Fibroblast of gingiva (primary cell): ENCODE results near the gene EFCC1.
"Not testable (repeated sequence)": the region's sequence is repeated elsewhere in the genome, so short reads cannot be mapped to it uniquely, and the experiment has no call there.

Experiments used
- DNase-seq: peaks from one replicate; pipeline ENCODE4 v3.0.0-alpha.2; 2011; ENCODE audit warnings: low read depth

The EFCC1 gene

DNA sequence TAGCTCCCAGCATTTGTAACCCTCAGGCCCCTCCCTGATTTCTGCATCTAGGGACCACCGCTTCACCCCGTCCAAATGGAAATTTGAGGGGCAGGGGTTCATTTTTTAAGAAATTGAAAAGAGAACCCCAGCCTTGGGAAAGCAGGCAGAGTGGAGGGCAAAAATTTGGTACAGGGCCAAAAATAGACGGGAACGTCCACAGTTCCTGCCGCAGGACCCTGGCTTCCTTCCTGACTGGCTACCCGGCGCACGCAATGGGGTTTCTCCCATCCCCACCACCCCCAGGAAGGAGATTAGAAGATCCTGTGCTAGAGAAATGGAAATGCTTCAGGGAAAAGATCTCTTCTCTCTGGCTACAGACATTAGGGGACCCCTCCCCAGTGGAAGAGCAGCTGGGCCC, 80.4 kb downstream of the EFCC1 start:
- DNase-seq = no peak

DNA sequence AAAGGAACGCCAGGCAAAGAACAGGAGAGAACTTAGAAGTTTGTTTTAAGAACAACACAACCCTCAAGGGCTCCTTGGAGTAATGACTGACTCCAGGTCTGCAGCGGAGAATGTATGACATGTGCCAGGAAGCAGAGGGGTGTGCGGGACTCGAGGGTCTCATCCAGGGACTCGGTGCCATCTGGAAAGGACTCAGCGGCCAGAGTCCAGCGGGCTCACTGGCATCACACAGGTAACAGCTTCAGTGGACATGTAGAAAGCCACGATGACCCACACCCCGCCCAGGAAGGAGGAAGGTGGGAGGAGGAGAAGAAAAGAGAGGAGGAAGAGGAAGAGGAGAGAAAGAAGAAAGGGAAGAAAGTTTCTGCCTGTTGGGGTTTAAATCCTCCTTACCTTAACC, 80.9 kb downstream of the EFCC1 start:
- no peak for DNase-seq

DNA sequence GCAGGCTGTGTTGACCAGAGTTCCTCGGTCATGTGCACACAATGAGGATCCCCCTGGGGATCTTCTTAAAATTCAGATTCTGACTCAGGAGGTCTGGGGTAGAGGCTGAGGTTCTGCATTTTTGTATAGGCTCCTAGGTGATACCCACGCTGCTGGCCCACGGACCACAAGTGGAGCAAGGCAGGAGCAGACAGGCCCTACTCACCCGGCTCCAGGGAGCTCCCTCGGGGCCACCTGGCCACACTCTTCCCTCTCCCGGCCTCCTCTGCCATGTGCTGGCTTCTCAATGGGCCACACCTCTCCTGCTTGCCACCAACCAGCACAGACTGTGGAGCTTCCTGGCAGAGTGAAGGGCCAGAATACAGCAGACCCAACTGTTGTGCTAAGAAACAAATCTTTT, 83.4 kb downstream of the EFCC1 start:
- no peak for DNase-seq

DNA sequence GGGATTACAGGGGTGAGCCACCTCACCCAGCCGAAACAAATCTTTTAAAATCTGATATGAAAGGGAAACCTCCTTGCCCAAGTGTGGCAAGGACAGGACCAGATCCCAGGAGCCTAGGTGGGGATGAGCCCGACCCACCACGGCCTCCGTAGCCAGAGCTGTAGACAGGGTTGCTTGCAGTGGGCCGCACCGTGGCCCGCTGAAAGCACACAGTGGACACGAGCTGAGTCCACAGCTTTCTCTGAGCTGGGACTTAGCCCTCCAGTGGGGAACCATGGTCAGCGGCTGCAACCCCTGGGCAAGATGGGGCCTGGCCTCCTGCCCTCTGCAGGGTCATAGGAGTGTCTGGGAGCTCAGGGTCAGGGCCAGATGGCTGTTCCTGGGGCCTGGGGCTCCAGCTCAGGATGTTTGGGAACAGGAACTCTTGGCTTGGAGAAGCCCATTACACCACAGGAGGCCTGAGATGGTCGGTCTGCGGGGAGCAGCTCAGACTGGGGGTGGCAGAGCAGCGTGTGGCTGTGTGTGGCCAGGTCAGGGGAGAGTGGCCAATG, 84.1 kb downstream of the EFCC1 start:
- no peak for DNase-seq

DNA sequence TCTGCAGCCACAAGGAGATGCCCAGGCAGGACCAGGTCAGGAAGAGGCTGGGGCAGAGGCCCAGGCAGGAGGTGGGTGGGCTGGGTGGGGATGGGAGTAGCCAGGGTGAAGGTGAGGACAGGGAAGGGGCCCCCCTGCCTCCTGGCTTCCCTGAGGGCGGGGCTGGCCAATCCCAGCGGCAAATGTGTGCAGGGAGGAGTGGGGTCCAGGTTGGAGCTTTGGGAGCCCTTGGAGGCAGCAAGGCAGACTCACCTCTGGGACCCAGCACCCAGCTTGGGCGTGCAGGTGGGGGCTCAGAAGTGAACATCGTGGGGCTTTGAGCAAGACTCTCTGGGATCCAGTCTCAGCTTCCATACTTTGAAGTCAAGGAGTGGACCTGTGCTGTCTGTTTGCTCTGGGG, 84.7 kb downstream of the EFCC1 start:
- no peak for DNase-seq

DNA sequence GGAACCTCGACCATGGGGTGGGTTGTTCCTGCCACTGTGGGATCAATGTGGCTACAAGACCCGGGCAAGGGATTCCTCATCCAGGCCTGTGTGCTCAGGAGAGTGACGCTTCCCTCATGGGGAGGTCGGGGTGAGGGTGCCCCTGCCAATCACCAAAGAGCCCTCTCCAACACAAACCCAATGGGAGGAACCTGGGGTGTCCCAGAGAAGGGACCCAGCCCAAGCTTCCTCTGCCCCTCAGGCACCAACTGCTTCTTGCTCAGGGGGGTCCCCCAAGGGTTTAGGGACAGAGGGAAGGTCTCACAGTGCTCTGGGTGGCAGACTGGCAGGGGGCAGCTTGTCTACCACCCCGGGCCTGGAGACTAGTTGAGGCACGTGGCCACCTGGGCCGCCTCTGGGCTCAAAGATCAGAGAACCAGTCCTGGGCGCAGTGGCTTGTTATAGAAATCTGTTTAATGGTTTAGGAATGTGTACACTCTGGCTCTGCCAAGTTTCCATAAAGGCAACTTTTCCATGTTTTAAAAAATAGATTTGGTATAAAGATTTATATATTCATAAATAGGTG, 86.1 kb downstream of the EFCC1 start:
- DNase-seq = peak; percentile 19

DNA sequence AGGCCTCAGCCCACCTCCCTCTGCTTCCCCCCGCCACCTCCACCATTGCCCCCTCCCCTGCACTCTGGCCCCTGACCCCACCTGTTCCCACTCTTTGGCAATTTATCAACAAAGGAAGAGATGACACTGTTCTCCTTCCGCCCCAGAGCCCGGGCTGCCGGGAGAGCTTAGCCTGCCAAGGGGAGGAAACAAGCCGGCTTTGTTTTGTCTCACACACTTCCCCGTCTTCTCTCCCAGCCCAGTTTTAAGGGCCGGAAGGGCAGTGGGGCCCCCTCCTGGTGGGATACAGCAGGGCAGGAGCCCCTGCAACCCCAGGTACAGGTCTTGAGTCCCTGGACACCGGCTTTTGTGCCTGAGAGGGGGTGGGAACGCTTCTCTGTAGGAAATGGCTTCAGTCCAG, 86.8 kb downstream of the EFCC1 start:
- DNase-seq = not testable (repeated sequence)

DNA sequence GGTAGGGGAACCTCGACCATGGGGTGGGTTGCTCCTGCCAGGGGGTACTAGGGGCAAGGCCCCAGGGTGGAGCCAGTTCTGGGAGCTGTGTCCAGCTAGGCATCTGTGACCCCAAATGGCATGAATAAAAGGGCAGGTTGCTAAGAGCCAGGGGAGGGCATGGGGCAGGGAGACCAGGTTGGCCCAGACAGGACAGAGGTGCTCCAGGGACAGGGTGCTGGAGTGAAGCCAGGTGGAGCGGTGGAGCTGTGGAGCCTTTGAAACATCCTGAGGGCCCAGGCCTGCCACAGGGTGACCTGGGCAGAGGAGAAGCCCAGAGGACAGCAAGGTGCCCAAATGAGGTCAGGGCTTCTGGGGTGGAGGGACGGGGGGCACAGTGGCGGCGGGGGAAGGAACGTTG, 87.2 kb downstream of the EFCC1 start:
- not testable (repeated sequence) for DNase-seq
